Measurements from ENCODE around the gene PRRC2A. TPM values are rescaled to one million over a fixed set of nuclear protein-coding genes. Genes with fewer than 3 reads are reported as not detected.

Gene PRRC2A
- total RNA-seq, 2 experiments from 2014 or later: 156 to 355 TPM

GRCh38 chr6:31652925-31653724 is 32.6 kb downstream of the PRRC2A start:
- Histone ChIP-seq H4K20me1 (ENCODE audit: insufficient read depth, low read length) (0 out of 2 replicates have a peak, but pooled peaks cover 4% of the 10 kb centered on the region), H3K9me2 (ENCODE audit: insufficient read depth, low read length) (no peaks in the 10 kb centered on the region), H3K9me3 (ENCODE audit: low read length) (no peaks in the 10 kb centered on the region), H2AFZ (ENCODE audit: low read length) (peak overlapping the region; percentile 5; the same call in 1 of the 2 replicates), H3K36me3 (ENCODE audit: insufficient read depth, low read length) (peaks cover 30% of the 10 kb centered on the region), H3K4me1 (ENCODE audit: insufficient read depth, low read length, poor library complexity, severe bottlenecking) (peaks cover 19% of the 10 kb centered on the region), H3K79me2 (ENCODE audit: insufficient read depth, low read depth, low read length) (peaks cover 32% of the 10 kb centered on the region), H3K27ac (ENCODE audit: low read depth, low read length, poor library complexity, severe bottlenecking) (peak overlapping the region; percentile 75), H3K4me3 (ENCODE audit: low read depth, low read length, poor library complexity, severe bottlenecking) (peak overlapping the region; percentile 76), H3K4me2 (ENCODE audit: low read length) (peak overlapping the region; percentile 78)
- intact Hi-C loops (cut with micrococcal nuclease; ENCODE audit: unreplicated experiment): loop anchor here (1.0 kb wide), 4 partner anchors 12 to 111 kb away; partner anchors contain the start of genes ATP6V1G2, DDX39B and PRRC2A
- TSS peak; percentile 99 for BruUV-seq (replicated peaks)
- TF ChIP-seq, protein P1, sequence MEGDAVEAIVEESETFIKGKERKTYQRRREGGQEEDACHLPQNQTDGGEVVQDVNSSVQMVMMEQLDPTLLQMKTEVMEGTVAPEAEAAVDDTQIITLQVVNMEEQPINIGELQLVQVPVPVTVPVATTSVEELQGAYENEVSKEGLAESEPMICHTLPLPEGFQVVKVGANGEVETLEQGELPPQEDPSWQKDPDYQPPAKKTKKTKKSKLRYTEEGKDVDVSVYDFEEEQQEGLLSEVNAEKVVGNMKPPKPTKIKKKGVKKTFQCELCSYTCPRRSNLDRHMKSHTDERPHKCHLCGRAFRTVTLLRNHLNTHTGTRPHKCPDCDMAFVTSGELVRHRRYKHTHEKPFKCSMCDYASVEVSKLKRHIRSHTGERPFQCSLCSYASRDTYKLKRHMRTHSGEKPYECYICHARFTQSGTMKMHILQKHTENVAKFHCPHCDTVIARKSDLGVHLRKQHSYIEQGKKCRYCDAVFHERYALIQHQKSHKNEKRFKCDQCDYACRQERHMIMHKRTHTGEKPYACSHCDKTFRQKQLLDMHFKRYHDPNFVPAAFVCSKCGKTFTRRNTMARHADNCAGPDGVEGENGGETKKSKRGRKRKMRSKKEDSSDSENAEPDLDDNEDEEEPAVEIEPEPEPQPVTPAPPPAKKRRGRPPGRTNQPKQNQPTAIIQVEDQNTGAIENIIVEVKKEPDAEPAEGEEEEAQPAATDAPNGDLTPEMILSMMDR (conservative IDR thresholded peaks at IDR 0.05; ENCODE audit: low read length): peak; percentile 59
- TF ChIP-seq EZH2phosphoT487 (IDR thresholded peaks at IDR 0.05; ENCODE audit: borderline replicate concordance, low read depth, low read length): no peak
- peak; percentile 97 for DNase-seq (ENCODE audit: low spot score)
- ChIA-PET POLR2A (interaction anchor here (0.6 to 4.0 kb wide), 18 partner anchors 8 to 539 kb away, joined by 3 to 19 read pairs (median 4); partner anchors contain the start of genes C6orf47, CSNK2B, DDX39B and EGFL8), CTCF (ENCODE audit: unreplicated experiment) (interaction anchor here (0.6 kb wide), 1 partner anchor 117 kb away, joined by 8 read pairs; no protein-coding TSS in a partner anchor)

DNA sequence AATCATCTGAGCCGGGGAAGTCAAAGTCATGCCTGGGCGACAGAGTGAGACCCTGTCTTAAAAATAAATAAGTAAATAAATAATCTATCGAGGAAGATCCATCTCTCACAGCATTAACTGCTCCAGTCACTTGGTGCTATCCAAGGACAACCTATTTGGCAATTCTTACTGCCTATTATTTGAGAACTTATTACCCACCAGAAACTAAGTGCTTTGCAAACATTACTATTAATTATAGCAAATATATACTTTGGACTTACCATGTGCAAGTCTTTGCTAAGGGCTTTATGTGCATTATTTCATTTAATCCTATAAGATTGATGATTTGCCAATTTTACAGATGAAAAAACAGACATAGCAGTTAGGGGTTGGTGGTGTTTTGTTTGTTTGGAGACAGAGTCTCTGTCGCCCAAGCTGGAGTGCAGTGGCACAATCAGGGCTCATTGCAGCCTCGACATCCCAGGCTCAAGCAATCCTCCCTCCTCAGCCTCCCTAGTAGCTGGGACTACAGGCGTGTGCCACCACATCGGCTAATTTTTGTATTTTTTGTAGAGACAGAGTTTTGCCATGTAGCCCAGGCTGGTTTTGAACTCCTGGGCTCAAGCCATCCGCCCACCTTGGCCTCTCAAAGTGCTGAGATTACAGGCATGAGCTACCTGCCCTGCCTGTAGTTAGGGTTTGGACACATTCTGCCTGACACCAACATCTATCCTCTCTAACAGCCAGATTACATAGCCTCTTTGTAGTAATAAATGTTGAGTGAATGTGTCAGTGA is 34.2 kb downstream of the PRRC2A start:
- H3K9me2 ChIP-seq (ENCODE audit: insufficient read depth, low read length): no peaks in the 10 kb centered on the region
- H3K4me1 ChIP-seq (ENCODE audit: insufficient read depth, low read length, poor library complexity, severe bottlenecking): peaks cover 35% of the 10 kb centered on the region
- no TSS peak for BruUV-seq (replicated peaks)
- no peak for TF ChIP-seq EZH2phosphoT487 (IDR thresholded peaks at IDR 0.05; ENCODE audit: borderline replicate concordance, low read depth, low read length)
- TF ChIP-seq, protein P1 (conservative IDR thresholded peaks at IDR 0.05; ENCODE audit: low read length): no peak
- ChIA-PET POLR2A (interaction anchor here (0.6 to 4.0 kb wide), 4 partner anchors 19 to 113 kb away, joined by 3 to 19 read pairs (median 6); partner anchors contain the start of gene DDX39B), CTCF (ENCODE audit: unreplicated experiment) (no interaction called here)
- no peak for DNase-seq (ENCODE audit: low spot score)
- no peak overlapping the region for H3K4me3 ChIP-seq (ENCODE audit: low read depth, low read length, poor library complexity, severe bottlenecking)
- intact Hi-C loops (cut with micrococcal nuclease; ENCODE audit: unreplicated experiment): no loop called here
- peaks cover 14% of the 10 kb centered on the region for H3K36me3 ChIP-seq (ENCODE audit: insufficient read depth, low read length)
- no peak overlapping the region for H2AFZ ChIP-seq (ENCODE audit: low read length)
- no peak overlapping the region for H3K27ac ChIP-seq (ENCODE audit: low read depth, low read length, poor library complexity, severe bottlenecking)
- H3K4me2 ChIP-seq (ENCODE audit: low read length): no peak overlapping the region
- H3K9me3 ChIP-seq (ENCODE audit: low read length): no peaks in the 10 kb centered on the region
- H3K79me2 ChIP-seq (ENCODE audit: insufficient read depth, low read depth, low read length): peaks cover 28% of the 10 kb centered on the region
- 0 out of 2 replicates have a peak, but pooled peaks cover 4% of the 10 kb centered on the region for H4K20me1 ChIP-seq (ENCODE audit: insufficient read depth, low read length)

Measured in OCI-LY7 (cell line).